Measurements from ENCODE around the gene KSR1. TPM values are rescaled to one million over a fixed set of nuclear protein-coding genes. Genes with fewer than 3 reads are reported as not detected.

The KSR1 gene
- total and polyA plus RNA-seq, 9 of the 15 experiments (the other 6 are each of a cell fraction or from before 2014, with no cell fraction given) = 1.4 to 51.7 (median 18.4) TPM

DNA sequence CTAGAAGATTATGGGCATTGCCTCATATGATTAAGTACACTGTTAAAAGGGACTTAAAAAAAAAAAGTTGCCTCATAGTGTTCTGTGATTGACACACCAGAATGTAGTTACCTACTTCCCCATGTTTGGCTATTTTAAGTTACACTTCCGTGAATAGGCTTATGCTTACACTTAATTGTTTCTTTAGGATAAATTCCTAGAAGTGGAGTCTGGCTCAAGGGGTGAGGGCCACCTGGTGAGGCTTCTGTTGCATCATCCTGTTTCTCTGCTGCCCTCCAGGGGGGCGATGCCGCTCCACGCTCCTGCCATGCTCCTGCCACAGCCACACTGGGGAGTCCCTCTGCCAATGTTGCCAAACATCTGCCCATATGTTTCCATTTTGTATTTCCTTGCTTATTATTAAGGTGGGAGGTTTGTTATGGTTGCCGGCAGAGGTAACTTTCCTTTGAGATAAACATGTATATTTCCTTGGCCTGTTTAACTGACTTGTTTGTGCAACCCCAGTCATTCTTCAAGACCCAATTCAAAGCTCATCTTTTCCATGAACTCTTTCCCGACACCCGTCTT lies 73.1 kb downstream of the KSR1 start (continued):
- TF ChIP-seq ATF1 (CRISPR knock-in tag; IDR thresholded peaks at IDR 0.05) (no peak), ATF1 (tag; IDR thresholded peaks at IDR 0.05) (peak; percentile 71), TBL1XR1 (IDR thresholded peaks at IDR 0.05; ENCODE audit: low read length in 2 of 2) (peak in 1 of 2 experiments; percentile 98; a peak in 2 of 4 replicates), ZFP1 (CRISPR knock-in tag; IDR thresholded peaks at IDR 0.05) (no peak), ZNF668 (CRISPR knock-in tag; IDR thresholded peaks at IDR 0.05) (peak; percentile 94), ZNF586 (CRISPR knock-in tag; conservative IDR thresholded peaks at IDR 0.05) (0 out of 2 replicates have a peak, but pooled peaks have one; percentile 43), CAMTA2 (CRISPR knock-in tag; conservative IDR thresholded peaks at IDR 0.05) (no peak), ZNF217 (CRISPR knock-in tag; IDR thresholded peaks at IDR 0.05) (no peak), LCOR (CRISPR knock-in tag; IDR thresholded peaks at IDR 0.05) (no peak), STAT5A (IDR thresholded peaks at IDR 0.05; ENCODE audit: borderline replicate concordance, low read length) (peak; percentile 85), KDM1A (IDR thresholded peaks at IDR 0.05) (peak in 1 of 2 experiments; percentile 17; a peak in 1 of 4 replicates), ATF7 (IDR thresholded peaks at IDR 0.05) (peak; percentile 95), ZNF165 (CRISPR knock-in tag; IDR thresholded peaks at IDR 0.05; ENCODE audit: borderline replicate concordance) (peak; percentile 61; the same call in 1 of the 2 replicates), ZNF77 (CRISPR knock-in tag; IDR thresholded peaks at IDR 0.05) (no peak), BRD4 (IDR thresholded peaks at IDR 0.05) (peak; percentile 31; the same call in 1 of the 2 replicates), CREM (IDR thresholded peaks at IDR 0.05; ENCODE audit: low read depth) (peak; percentile 41; the same call in 1 of the 2 replicates), NFE2 (IDR thresholded peaks at IDR 0.05; ENCODE audit: low read depth) (peak; percentile 10; the same call in 1 of the 2 replicates), ETV1 (tag; conservative IDR thresholded peaks at IDR 0.05; ENCODE audit: low read depth) (peak; percentile 67), HNRNPLL (IDR thresholded peaks at IDR 0.05; ENCODE audit: low read depth, low read length, poor library complexity, severe bottlenecking) (no peak), PML (IDR thresholded peaks at IDR 0.05; ENCODE audit: low read length) (peak; percentile 49; the same call in 1 of the 2 replicates)
- TF ChIP-seq, protein P1, sequence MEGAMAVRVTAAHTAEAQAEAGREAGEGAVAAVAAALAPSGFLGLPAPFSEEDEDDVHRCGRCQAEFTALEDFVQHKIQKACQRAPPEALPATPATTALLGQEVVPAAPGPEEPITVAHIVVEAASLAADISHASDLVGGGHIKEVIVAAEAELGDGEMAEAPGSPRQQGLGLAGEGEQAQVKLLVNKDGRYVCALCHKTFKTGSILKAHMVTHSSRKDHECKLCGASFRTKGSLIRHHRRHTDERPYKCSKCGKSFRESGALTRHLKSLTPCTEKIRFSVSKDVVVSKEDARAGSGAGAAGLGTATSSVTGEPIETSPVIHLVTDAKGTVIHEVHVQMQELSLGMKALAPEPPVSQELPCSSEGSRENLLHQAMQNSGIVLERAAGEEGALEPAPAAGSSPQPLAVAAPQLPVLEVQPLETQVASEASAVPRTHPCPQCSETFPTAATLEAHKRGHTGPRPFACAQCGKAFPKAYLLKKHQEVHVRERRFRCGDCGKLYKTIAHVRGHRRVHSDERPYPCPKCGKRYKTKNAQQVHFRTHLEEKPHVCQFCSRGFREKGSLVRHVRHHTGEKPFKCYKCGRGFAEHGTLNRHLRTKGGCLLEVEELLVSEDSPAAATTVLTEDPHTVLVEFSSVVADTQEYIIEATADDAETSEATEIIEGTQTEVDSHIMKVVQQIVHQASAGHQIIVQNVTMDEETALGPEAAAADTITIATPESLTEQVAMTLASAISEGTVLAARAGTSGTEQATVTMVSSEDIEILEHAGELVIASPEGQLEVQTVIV (CRISPR knock-in tag; IDR thresholded peaks at IDR 0.05; ENCODE audit: borderline replicate concordance) = no peak
- TF ChIP-seq, protein P2, sequence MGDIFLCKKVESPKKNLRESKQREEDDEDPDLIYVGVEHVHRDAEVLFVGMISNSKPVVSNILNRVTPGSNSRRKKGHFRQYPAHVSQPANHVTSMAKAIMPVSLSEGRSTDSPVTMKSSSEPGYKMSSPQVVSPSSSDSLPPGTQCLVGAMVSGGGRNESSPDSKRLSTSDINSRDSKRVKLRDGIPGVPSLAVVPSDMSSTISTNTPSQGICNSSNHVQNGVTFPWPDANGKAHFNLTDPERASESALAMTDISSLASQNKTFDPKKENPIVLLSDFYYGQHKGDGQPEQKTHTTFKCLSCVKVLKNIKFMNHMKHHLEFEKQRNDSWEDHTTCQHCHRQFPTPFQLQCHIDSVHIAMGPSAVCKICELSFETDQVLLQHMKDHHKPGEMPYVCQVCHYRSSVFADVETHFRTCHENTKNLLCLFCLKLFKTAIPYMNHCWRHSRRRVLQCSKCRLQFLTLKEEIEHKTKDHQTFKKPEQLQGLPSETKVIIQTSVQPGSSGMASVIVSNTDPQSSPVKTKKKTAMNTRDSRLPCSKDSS (IDR thresholded peaks at IDR 0.05; ENCODE audit: low read depth, partially characterized antibody) = no peak
- TF ChIP-seq, protein P3, sequence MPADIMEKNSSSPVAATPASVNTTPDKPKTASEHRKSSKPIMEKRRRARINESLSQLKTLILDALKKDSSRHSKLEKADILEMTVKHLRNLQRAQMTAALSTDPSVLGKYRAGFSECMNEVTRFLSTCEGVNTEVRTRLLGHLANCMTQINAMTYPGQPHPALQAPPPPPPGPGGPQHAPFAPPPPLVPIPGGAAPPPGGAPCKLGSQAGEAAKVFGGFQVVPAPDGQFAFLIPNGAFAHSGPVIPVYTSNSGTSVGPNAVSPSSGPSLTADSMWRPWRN (IDR thresholded peaks at IDR 0.05; ENCODE audit: low read depth) = no peak; the same call in 1 of the 2 replicates
